Liver (tissue), 9 donors: ENCODE results near the gene DENND4C. TPM values are rescaled to one million over a fixed set of nuclear protein-coding genes. Genes with fewer than 3 reads are reported as not detected.

ENCODE experiments used
- DNase-seq: peaks from one replicate; pipeline ENCODE4 v3.0.0-alpha.2; 2017; ENCODE audit warnings: low spot score
- H3K27ac ChIP-seq, 2 donors: one replicate each; pipeline ENCODE4 v1.7.0; 2013; ENCODE audit warnings: inconsistent platforms in 2 of 2, low read length in 2 of 2, control low read depth in 1 of 2, low read depth in 1 of 2, mild to moderate bottlenecking in 1 of 2
- H3K27me3 ChIP-seq, 4 donors: one replicate each; pipeline versions ENCODE4 v1.6.1 to v1.7.0; 2013; ENCODE audit warnings: low read length in 3 of 4, inconsistent platforms in 1 of 4, mild to moderate bottlenecking in 1 of 4, moderate library complexity in 1 of 4; ENCODE audit not compliant: control insufficient read depth in 4 of 4, insufficient read depth in 4 of 4
- H3K36me3 ChIP-seq, 4 donors: one replicate each; pipeline versions ENCODE4 v1.6.1 to v1.7.0; 2013; ENCODE audit warnings: low read length in 3 of 4, mild to moderate bottlenecking in 3 of 4, low read depth in 1 of 4, moderate library complexity in 1 of 4; ENCODE audit not compliant: control insufficient read depth in 4 of 4, insufficient read depth in 3 of 4
- H3K4me1 ChIP-seq, 4 donors: one replicate each; pipeline versions ENCODE4 v1.6.1 to v1.7.0; 2013; ENCODE audit warnings: low read length in 3 of 4, mild to moderate bottlenecking in 3 of 4, moderate library complexity in 1 of 4; ENCODE audit not compliant: control insufficient read depth in 4 of 4, insufficient read depth in 4 of 4
- H3K4me3 ChIP-seq, 3 donors: one replicate each; pipeline versions ENCODE4 v1.6.1 to v1.7.0; 2013; ENCODE audit warnings: low read length in 3 of 3, control low read depth in 1 of 3, low read depth in 1 of 3, mild to moderate bottlenecking in 1 of 3
- H3K9ac ChIP-seq, 2 donors: one replicate each; pipeline ENCODE4 v1.7.0; 2013; ENCODE audit warnings: low read length in 2 of 2, mild to moderate bottlenecking in 2 of 2, moderate library complexity in 2 of 2, control low read depth in 1 of 2, low read depth in 1 of 2
- H3K9me3 ChIP-seq, 4 donors: one replicate each; pipeline versions ENCODE4 v1.6.1 to v1.7.0; 2013; ENCODE audit warnings: low read length in 3 of 4; ENCODE audit not compliant: control insufficient read depth in 4 of 4
- EGR1 ChIP-seq, 2 donors: IDR thresholded peaks; 2 replicates each; pipeline ENCODE4 v1.6.1; 2016 to 2018; ENCODE audit warnings: antibody characterized with exemption in 2 of 2, low read depth in 2 of 2
- FOXA1 ChIP-seq: IDR thresholded peaks from 2 replicates; pipeline ENCODE4 v1.6.1; 2016; ENCODE audit warnings: antibody characterized with exemption
- FOXA2 ChIP-seq: IDR thresholded peaks from 2 replicates; pipeline ENCODE4 v1.6.1; 2016; ENCODE audit warnings: antibody characterized with exemption
- GABPA ChIP-seq, 2 donors: IDR thresholded peaks in 1 of 2; conservative IDR thresholded peaks in 1 of 2; 2 replicates each; pipeline ENCODE4 v1.6.1; 2016; ENCODE audit warnings: antibody characterized with exemption in 2 of 2, mild to moderate bottlenecking in 1 of 2, moderate library complexity in 1 of 2
- HNF4A ChIP-seq, 2 donors: conservative IDR thresholded peaks; 2 replicates each; pipeline ENCODE4 v1.6.1; 2016; ENCODE audit warnings: antibody characterized with exemption in 2 of 2, mild to moderate bottlenecking in 2 of 2
- HNF4G ChIP-seq: IDR thresholded peaks from 2 replicates; pipeline ENCODE4 v1.6.1; 2016; ENCODE audit warnings: antibody characterized with exemption
- JUND ChIP-seq, 2 donors: IDR thresholded peaks; 2 replicates each; pipeline ENCODE4 v1.6.1; 2016; ENCODE audit warnings: antibody characterized with exemption in 2 of 2
- NR2F2 ChIP-seq: IDR thresholded peaks from 2 replicates; pipeline ENCODE4 v1.6.1; 2016; ENCODE audit warnings: antibody characterized with exemption
- RAD21 ChIP-seq, 2 donors: IDR thresholded peaks; 2 replicates each; pipeline ENCODE4 v1.6.1; 2016; ENCODE audit warnings: antibody characterized with exemption in 2 of 2, mild to moderate bottlenecking in 2 of 2
- RXRA ChIP-seq, 2 donors: IDR thresholded peaks; 2 replicates each; pipeline ENCODE4 v1.6.1; 2017 to 2018; ENCODE audit warnings: antibody characterized with exemption in 2 of 2, mild to moderate bottlenecking in 1 of 2
- SP1 ChIP-seq: IDR thresholded peaks from 2 replicates; pipeline ENCODE4 v1.6.1; 2018; ENCODE audit warnings: antibody characterized with exemption, mild to moderate bottlenecking
- TAF1 ChIP-seq: conservative IDR thresholded peaks from 2 replicates; pipeline ENCODE4 v1.6.1; 2016; ENCODE audit warnings: antibody characterized with exemption, mild to moderate bottlenecking
- YY1 ChIP-seq: IDR thresholded peaks from 2 replicates; pipeline ENCODE4 v1.6.1; 2016; ENCODE audit warnings: antibody characterized with exemption, mild to moderate bottlenecking
- WGBS: extraction: QIAGEN DNeasy Blood & Tissue Kit; methylation state at CpG from one replicate; pipeline ENCODE4 v1.1.7; 2013; 5-methylcytosine and 5-hydroxymethylcytosine counted together
- polyA plus RNA-seq, 2 donors: library from polyadenylated mRNA; stranded (reverse) in 1 of 2; unstranded in 1 of 2; fragments of 200-250 nt in 1 of 2; fragments of >200 nt in 1 of 2; fragmentation: Nextera tagmentation in 1 of 2; extraction: Ambion mirVana in 1 of 2; gene quantifications; one replicate each; pipeline versions ENCODE4 v1.2.1 to v1.2.3, GENCODE V29; 2013 to 2015
- total RNA-seq, 2 donors: library from RNA; depleted of rRNA; stranded (reverse); fragments of >200 nt; gene quantifications; one replicate each; pipeline ENCODE4 v1.2.3, GENCODE V29; 2014
- TF ChIP-seq, protein P1 (sequence below): IDR thresholded peaks from 2 replicates; pipeline ENCODE4 v1.6.1; 2016; ENCODE audit warnings: antibody characterized with exemption
- TF ChIP-seq, protein P2 (sequence below): fragments of 150-350 bp; IDR thresholded peaks from 2 replicates; pipeline ENCODE4 v1.5.1; 2017; ENCODE audit warnings: improper control_type of control experiment, low read depth, low read length; ENCODE audit not compliant: missing input control
- TF ChIP-seq, protein P3 (sequence below): IDR thresholded peaks from 2 replicates; pipeline ENCODE4 v1.6.1; 2016; ENCODE audit warnings: antibody characterized with exemption
- TF ChIP-seq, protein P4 (sequence below): IDR thresholded peaks from 2 replicates; pipeline ENCODE4 v1.6.1; 2016; ENCODE audit warnings: antibody characterized with exemption
- TF ChIP-seq, protein P5 (sequence below): IDR thresholded peaks from 2 replicates; pipeline ENCODE4 v1.6.1; 2016; ENCODE audit warnings: antibody characterized with exemption, mild to moderate bottlenecking
- donor health status: healthy.
- donor health status: healthy.
- donor health status: healthy.
- donor health status: healthy.
- donor health status: healthy.

The DENND4C gene
- total and polyA plus RNA-seq, 4 donors = 6.9 to 54.9 (median 14.8) TPM

DNA sequence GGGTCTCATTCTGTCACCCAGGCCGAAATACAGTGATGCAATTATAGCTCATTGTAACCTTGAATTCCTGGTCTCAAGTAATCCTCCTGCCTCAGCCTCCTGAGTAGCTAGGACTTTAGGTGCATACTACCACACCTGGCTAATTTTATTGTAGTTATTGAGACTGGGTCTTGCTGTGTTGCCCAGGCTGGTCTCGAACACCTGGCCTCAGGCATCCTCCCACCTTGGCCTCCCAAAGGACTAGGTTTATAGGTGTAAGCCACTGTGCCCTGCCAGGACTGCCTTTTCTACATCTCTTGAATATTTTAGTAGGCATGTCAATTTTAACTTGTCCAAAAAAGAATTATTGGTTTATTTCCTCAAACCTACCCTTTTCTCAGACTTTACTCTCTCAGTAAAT lies 16.9 kb downstream of the DENND4C start:
- Histone ChIP-seq H3K4me3 (no peak overlapping the region), H3K4me1 (peaks cover 0 to 5% (median 3%) of the 10 kb centered on the region in 4 donors), H3K27me3 (no peaks in the 10 kb centered on the region), H3K36me3 (peaks cover 0 to 1% (median 0%) of the 10 kb centered on the region in 4 donors), H3K9ac (no peak overlapping the region), H3K9me3 (no peaks in the 10 kb centered on the region), H3K27ac (no peak overlapping the region)
- TF ChIP-seq RAD21 (IDR thresholded peaks at IDR 0.05) = no peak
- TF ChIP-seq, protein P1, sequence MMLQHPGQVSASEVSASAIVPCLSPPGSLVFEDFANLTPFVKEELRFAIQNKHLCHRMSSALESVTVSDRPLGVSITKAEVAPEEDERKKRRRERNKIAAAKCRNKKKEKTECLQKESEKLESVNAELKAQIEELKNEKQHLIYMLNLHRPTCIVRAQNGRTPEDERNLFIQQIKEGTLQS = no peak
- TF ChIP-seq JUND (IDR thresholded peaks at IDR 0.05) = no peak
- TF ChIP-seq, protein P2, sequence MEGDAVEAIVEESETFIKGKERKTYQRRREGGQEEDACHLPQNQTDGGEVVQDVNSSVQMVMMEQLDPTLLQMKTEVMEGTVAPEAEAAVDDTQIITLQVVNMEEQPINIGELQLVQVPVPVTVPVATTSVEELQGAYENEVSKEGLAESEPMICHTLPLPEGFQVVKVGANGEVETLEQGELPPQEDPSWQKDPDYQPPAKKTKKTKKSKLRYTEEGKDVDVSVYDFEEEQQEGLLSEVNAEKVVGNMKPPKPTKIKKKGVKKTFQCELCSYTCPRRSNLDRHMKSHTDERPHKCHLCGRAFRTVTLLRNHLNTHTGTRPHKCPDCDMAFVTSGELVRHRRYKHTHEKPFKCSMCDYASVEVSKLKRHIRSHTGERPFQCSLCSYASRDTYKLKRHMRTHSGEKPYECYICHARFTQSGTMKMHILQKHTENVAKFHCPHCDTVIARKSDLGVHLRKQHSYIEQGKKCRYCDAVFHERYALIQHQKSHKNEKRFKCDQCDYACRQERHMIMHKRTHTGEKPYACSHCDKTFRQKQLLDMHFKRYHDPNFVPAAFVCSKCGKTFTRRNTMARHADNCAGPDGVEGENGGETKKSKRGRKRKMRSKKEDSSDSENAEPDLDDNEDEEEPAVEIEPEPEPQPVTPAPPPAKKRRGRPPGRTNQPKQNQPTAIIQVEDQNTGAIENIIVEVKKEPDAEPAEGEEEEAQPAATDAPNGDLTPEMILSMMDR = no peak
- TF ChIP-seq FOXA2 = no peak
- TF ChIP-seq, protein P3, sequence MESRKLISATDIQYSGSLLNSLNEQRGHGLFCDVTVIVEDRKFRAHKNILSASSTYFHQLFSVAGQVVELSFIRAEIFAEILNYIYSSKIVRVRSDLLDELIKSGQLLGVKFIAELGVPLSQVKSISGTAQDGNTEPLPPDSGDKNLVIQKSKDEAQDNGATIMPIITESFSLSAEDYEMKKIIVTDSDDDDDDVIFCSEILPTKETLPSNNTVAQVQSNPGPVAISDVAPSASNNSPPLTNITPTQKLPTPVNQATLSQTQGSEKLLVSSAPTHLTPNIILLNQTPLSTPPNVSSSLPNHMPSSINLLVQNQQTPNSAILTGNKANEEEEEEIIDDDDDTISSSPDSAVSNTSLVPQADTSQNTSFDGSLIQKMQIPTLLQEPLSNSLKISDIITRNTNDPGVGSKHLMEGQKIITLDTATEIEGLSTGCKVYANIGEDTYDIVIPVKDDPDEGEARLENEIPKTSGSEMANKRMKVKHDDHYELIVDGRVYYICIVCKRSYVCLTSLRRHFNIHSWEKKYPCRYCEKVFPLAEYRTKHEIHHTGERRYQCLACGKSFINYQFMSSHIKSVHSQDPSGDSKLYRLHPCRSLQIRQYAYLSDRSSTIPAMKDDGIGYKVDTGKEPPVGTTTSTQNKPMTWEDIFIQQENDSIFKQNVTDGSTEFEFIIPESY = no peak
- TF ChIP-seq, protein P4, sequence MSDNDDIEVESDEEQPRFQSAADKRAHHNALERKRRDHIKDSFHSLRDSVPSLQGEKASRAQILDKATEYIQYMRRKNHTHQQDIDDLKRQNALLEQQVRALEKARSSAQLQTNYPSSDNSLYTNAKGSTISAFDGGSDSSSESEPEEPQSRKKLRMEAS = no peak
- TF ChIP-seq, protein P5, sequence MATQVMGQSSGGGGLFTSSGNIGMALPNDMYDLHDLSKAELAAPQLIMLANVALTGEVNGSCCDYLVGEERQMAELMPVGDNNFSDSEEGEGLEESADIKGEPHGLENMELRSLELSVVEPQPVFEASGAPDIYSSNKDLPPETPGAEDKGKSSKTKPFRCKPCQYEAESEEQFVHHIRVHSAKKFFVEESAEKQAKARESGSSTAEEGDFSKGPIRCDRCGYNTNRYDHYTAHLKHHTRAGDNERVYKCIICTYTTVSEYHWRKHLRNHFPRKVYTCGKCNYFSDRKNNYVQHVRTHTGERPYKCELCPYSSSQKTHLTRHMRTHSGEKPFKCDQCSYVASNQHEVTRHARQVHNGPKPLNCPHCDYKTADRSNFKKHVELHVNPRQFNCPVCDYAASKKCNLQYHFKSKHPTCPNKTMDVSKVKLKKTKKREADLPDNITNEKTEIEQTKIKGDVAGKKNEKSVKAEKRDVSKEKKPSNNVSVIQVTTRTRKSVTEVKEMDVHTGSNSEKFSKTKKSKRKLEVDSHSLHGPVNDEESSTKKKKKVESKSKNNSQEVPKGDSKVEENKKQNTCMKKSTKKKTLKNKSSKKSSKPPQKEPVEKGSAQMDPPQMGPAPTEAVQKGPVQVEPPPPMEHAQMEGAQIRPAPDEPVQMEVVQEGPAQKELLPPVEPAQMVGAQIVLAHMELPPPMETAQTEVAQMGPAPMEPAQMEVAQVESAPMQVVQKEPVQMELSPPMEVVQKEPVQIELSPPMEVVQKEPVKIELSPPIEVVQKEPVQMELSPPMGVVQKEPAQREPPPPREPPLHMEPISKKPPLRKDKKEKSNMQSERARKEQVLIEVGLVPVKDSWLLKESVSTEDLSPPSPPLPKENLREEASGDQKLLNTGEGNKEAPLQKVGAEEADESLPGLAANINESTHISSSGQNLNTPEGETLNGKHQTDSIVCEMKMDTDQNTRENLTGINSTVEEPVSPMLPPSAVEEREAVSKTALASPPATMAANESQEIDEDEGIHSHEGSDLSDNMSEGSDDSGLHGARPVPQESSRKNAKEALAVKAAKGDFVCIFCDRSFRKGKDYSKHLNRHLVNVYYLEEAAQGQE = no peak
- no peak for TF ChIP-seq RXRA (IDR thresholded peaks at IDR 0.05)
- no peak for TF ChIP-seq FOXA1
- TF ChIP-seq YY1 = no peak
- TF ChIP-seq TAF1 = no peak
- TF ChIP-seq HNF4G = no peak
- TF ChIP-seq HNF4A (conservative IDR thresholded peaks at IDR 0.05) = no peak
- no peak for TF ChIP-seq NR2F2
- TF ChIP-seq SP1 = no peak
- TF ChIP-seq GABPA (IDR thresholded peaks at IDR 0.05 in 1 of 2, conservative IDR thresholded peaks at IDR 0.05 in 1 of 2) = no peak
- TF ChIP-seq EGR1 (IDR thresholded peaks at IDR 0.05; ENCODE audit: low read depth in 2 of 2) = no peak
- 96% methylated on average over 2 of the region's 2 CpGs for WGBS
- DNase-seq = no peak
